IPS-20b (cell line): ENCODE data around the gene RAB40C.
A peak's percentile ranks its signal among the peaks of the same experiment; 100 is the strongest.

ENCODE experiments used
- H3K27ac ChIP-seq: one replicate; pipeline ENCODE4 v1.5.1; 2013; ENCODE audit warnings: low read length
- H3K27me3 ChIP-seq: 2 replicates; pipeline ENCODE4 v1.6.1; 2013; ENCODE audit warnings: mild to moderate bottlenecking, low read length, inconsistent platforms; ENCODE audit not compliant: insufficient read depth
- H3K36me3 ChIP-seq: 2 replicates; pipeline ENCODE4 v1.6.1; 2013; ENCODE audit warnings: low read depth, mild to moderate bottlenecking, inconsistent platforms, low read length, moderate library complexity; ENCODE audit not compliant: insufficient read depth
- H3K4me1 ChIP-seq: 2 replicates; pipeline ENCODE4 v1.6.1; 2013; ENCODE audit warnings: mild to moderate bottlenecking, control low read depth, inconsistent platforms, low read length, moderate library complexity; ENCODE audit not compliant: insufficient read depth
- H3K4me3 ChIP-seq: 2 replicates; pipeline ENCODE4 v1.5.1; 2013; ENCODE audit warnings: mild to moderate bottlenecking, low read length, inconsistent platforms
- H3K9ac ChIP-seq: 2 replicates; pipeline ENCODE4 v1.6.1; 2013; ENCODE audit warnings: low read depth, mild to moderate bottlenecking, inconsistent platforms, low read length, moderate library complexity
- H3K9me3 ChIP-seq: 2 replicates; pipeline ENCODE4 v1.6.1; 2013; ENCODE audit warnings: mild to moderate bottlenecking, low read depth, low read length, inconsistent platforms; ENCODE audit not compliant: insufficient read depth

RAB40C gene

GRCh38 chr16:588639-588888 lies 1.3 kb upstream of the RAB40C start:
- H3K4me1 ChIP-seq: no peaks in the 10 kb centered on the region; the same call in 1 of the 2 replicates
- peak overlapping the region; percentile 99 for H3K27ac ChIP-seq

GRCh38 chr16:588889-589657 lies 793 bp upstream of the RAB40C start:
- Histone ChIP-seq H3K27me3 (peaks cover 54% of the 10 kb centered on the region), H3K4me1 (no peaks in the 10 kb centered on the region), H3K9me3 (no peaks in the 10 kb centered on the region), H3K4me3 (peak overlapping the region; percentile 95), H3K9ac (peak overlapping the region; percentile 97), H3K27ac (peak overlapping the region; percentile 99), H3K36me3 (no peaks in the 10 kb centered on the region)

More at GRCh38 chr16:588639-588888, 1.3 kb upstream of the RAB40C start:
- H3K9me3 ChIP-seq: no peaks in the 10 kb centered on the region
- H3K36me3 ChIP-seq: no peaks in the 10 kb centered on the region
- H3K27me3 ChIP-seq: peaks cover 60% of the 10 kb centered on the region
- peak overlapping the region; percentile 95 for H3K4me3 ChIP-seq
- H3K9ac ChIP-seq: peak overlapping the region; percentile 97

- H3K36me3 ChIP-seq: no peaks in the 10 kb centered on the region
- no peaks in the 10 kb centered on the region for H3K9me3 ChIP-seq
- peak overlapping the region; percentile 76; the same call in 1 of the 2 replicates for H3K9ac ChIP-seq
- H3K4me3 ChIP-seq: peak overlapping the region; percentile 79
- H3K27ac ChIP-seq: no peak overlapping the region
- peaks cover 50% of the 10 kb centered on the region for H3K27me3 ChIP-seq
- H3K4me1 ChIP-seq: no peaks in the 10 kb centered on the region
Observed at GRCh38 chr16:590188-590814, 435 bp downstream of the RAB40C start.

GRCh38 chr16:590815-591200 lies 942 bp downstream of the RAB40C start:
- H3K4me1 ChIP-seq: no peaks in the 10 kb centered on the region
- H3K9me3 ChIP-seq: no peaks in the 10 kb centered on the region
- peaks cover 45% of the 10 kb centered on the region for H3K27me3 ChIP-seq
- peak overlapping the region; percentile 76; the same call in 1 of the 2 replicates for H3K9ac ChIP-seq
- no peaks in the 10 kb centered on the region for H3K36me3 ChIP-seq
- peak overlapping the region; percentile 79 for H3K4me3 ChIP-seq
- H3K27ac ChIP-seq: no peak overlapping the region

- Histone ChIP-seq H3K9me3 (no peaks in the 10 kb centered on the region), H3K27me3 (peaks cover 40% of the 10 kb centered on the region), H3K4me3 (peak overlapping the region; percentile 79), H3K9ac (no peak overlapping the region), H3K27ac (no peak overlapping the region), H3K4me1 (no peaks in the 10 kb centered on the region), H3K36me3 (no peaks in the 10 kb centered on the region)
Observed at GRCh38 chr16:591231-591630, 1.4 kb downstream of the RAB40C start.

- Histone ChIP-seq H3K9me3 (no peaks in the 10 kb centered on the region), H3K4me3 (no peak overlapping the region), H3K9ac (no peak overlapping the region), H3K27me3 (peaks cover 33% of the 10 kb centered on the region), H3K36me3 (no peaks in the 10 kb centered on the region), H3K27ac (no peak overlapping the region), H3K4me1 (no peaks in the 10 kb centered on the region)
Observed at GRCh38 chr16:591892-592517, 2.1 kb downstream of the RAB40C start.

GRCh38 chr16:592518-593306 lies 2.8 kb downstream of the RAB40C start:
- no peak overlapping the region for H3K9ac ChIP-seq
- H3K4me3 ChIP-seq: no peak overlapping the region
- peaks cover 25% of the 10 kb centered on the region for H3K27me3 ChIP-seq
- H3K36me3 ChIP-seq: no peaks in the 10 kb centered on the region
- no peaks in the 10 kb centered on the region for H3K9me3 ChIP-seq
- no peaks in the 10 kb centered on the region for H3K4me1 ChIP-seq
- H3K27ac ChIP-seq: no peak overlapping the region

- H3K9me3 ChIP-seq: no peaks in the 10 kb centered on the region
- no peaks in the 10 kb centered on the region for H3K4me1 ChIP-seq
- H3K4me3 ChIP-seq: no peak overlapping the region
- peaks cover 21% of the 10 kb centered on the region for H3K27me3 ChIP-seq
- no peak overlapping the region for H3K9ac ChIP-seq
- H3K27ac ChIP-seq: no peak overlapping the region
- H3K36me3 ChIP-seq: no peaks in the 10 kb centered on the region
Observed at GRCh38 chr16:593406-593805, 3.5 kb downstream of the RAB40C start.

GRCh38 chr16:593807-594206 lies 3.9 kb downstream of the RAB40C start:
- H3K4me1 ChIP-seq: no peaks in the 10 kb centered on the region
- H3K36me3 ChIP-seq: no peaks in the 10 kb centered on the region
- no peak overlapping the region for H3K27ac ChIP-seq
- peaks cover 21% of the 10 kb centered on the region for H3K27me3 ChIP-seq
- no peak overlapping the region for H3K9ac ChIP-seq
- no peaks in the 10 kb centered on the region for H3K9me3 ChIP-seq
- H3K4me3 ChIP-seq: no peak overlapping the region

- Histone ChIP-seq H3K27ac (no peak overlapping the region), H3K9me3 (no peaks in the 10 kb centered on the region), H3K9ac (no peak overlapping the region), H3K36me3 (no peaks in the 10 kb centered on the region), H3K4me1 (no peaks in the 10 kb centered on the region), H3K27me3 (peaks cover 21% of the 10 kb centered on the region), H3K4me3 (no peak overlapping the region)
Observed at GRCh38 chr16:595094-595528, 5.2 kb downstream of the RAB40C start.

- Histone ChIP-seq H3K4me1 (no peaks in the 10 kb centered on the region), H3K27ac (no peak overlapping the region), H3K36me3 (no peaks in the 10 kb centered on the region), H3K4me3 (no peak overlapping the region), H3K9ac (no peak overlapping the region), H3K9me3 (no peaks in the 10 kb centered on the region), H3K27me3 (peaks cover 12% of the 10 kb centered on the region)
Observed at GRCh38 chr16:595942-596735, 6.3 kb downstream of the RAB40C start.
